Loucy (cell line): ENCODE data around the gene RBM19.

Source experiments
- H2AFZ ChIP-seq: fragments of 200-600 bp; sonication (generic); 2 replicates; pipeline ENCODE4 v1.6.0; 2016; ENCODE audit warnings: antibody characterized with exemption, mild to moderate bottlenecking, low read length, moderate library complexity
- H3F3A ChIP-seq: fragments of 200-600 bp; 2 replicates; pipeline ENCODE4 v1.6.0; 2016; ENCODE audit warnings: antibody characterized with exemption, low read depth, mild to moderate bottlenecking
- H3K27me3 ChIP-seq: fragments of 200-600 bp; sonication (generic); 2 replicates; pipeline ENCODE4 v1.6.1; 2014; ENCODE audit warnings: low read length, mild to moderate bottlenecking; ENCODE audit not compliant: insufficient read depth, poor library complexity, severe bottlenecking
- H3K36me3 ChIP-seq: fragments of 200-600 bp; sonication (generic); 2 replicates; pipeline ENCODE4 v1.6.1; 2016; ENCODE audit warnings: low read length; ENCODE audit not compliant: insufficient read depth
- H3K4me1 ChIP-seq: fragments of 200-600 bp; sonication (generic); 2 replicates; pipeline ENCODE4 v1.5.1; 2014; ENCODE audit warnings: low read length, mild to moderate bottlenecking; ENCODE audit not compliant: insufficient read depth, poor library complexity, severe bottlenecking
- H3K4me2 ChIP-seq: fragments of 200-600 bp; sonication (generic); 2 replicates; pipeline ENCODE4 v1.6.0; 2014; ENCODE audit warnings: antibody characterized with exemption, low read length, low read depth, mild to moderate bottlenecking; ENCODE audit not compliant: poor library complexity, severe bottlenecking
- H3K4me3 ChIP-seq: fragments of 200-600 bp; sonication (generic); 2 replicates; pipeline ENCODE4 v1.5.1; 2014; ENCODE audit warnings: low read length, mild to moderate bottlenecking, mixed read lengths; ENCODE audit not compliant: poor library complexity, severe bottlenecking
- H3K79me2 ChIP-seq: fragments of 200-600 bp; sonication (generic); 2 replicates; pipeline ENCODE4 v1.6.1; 2014; ENCODE audit warnings: low read length; ENCODE audit not compliant: insufficient read depth
- H3K9ac ChIP-seq: fragments of 200-600 bp; sonication (generic); 2 replicates; pipeline ENCODE4 v1.6.0; 2014; ENCODE audit warnings: mild to moderate bottlenecking, low read depth, low read length, moderate library complexity; ENCODE audit not compliant: poor library complexity, severe bottlenecking
- H3K9me2 ChIP-seq: fragments of 200-600 bp; sonication (generic); replicated peaks from 2 replicates; pipeline ENCODE4 v1.6.1; 2016; ENCODE audit warnings: low read depth, low read length, mixed read lengths
- H3K9me3 ChIP-seq: fragments of 200-600 bp; sonication (generic); 2 replicates; pipeline ENCODE4 v1.6.1; 2014; ENCODE audit warnings: mild to moderate bottlenecking, antibody characterized with exemption, low read length, low read depth; ENCODE audit not compliant: insufficient read depth
- H4K20me1 ChIP-seq: fragments of 200-600 bp; sonication (generic); 2 replicates; pipeline ENCODE4 v1.6.0; 2014; ENCODE audit warnings: antibody characterized with exemption, low read length, mild to moderate bottlenecking; ENCODE audit not compliant: insufficient read depth, poor library complexity, severe bottlenecking
- EZH2phosphoT487 ChIP-seq: fragments of 200-600 bp; IDR thresholded peaks from 2 replicates; pipeline ENCODE4 v1.6.1; 2018; ENCODE audit warnings: antibody characterized with exemption, mild to moderate bottlenecking, moderate library complexity, borderline replicate concordance
- TF ChIP-seq, protein P1 (sequence below): fragments of 200-600 bp; sonication (generic); conservative IDR thresholded peaks from 2 replicates; pipeline ENCODE4 v1.5.1; 2014; ENCODE audit warnings: mild to moderate bottlenecking, antibody characterized with exemption, low read length

Gene RBM19

DNA sequence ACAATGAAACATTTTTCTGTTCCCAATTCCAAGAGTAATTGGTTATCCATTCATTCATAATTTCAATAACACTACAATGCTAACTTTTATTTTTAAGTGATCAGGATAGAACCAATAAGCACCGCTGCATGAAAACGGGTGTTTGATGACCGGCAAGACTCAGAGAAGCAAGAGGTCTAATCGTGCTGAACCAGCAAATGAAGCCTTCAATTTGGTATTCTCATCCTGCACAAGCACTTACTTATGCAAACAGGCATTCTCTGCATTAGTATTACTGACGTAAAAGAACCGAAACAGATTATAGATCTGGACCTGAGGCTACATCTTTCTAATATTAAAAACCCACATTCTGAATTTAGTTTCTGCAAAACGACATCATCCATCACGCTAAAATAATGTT lies 67.7 kb downstream of the RBM19 start:
- H3K36me3 ChIP-seq: 0 out of 2 replicates have a peak, but pooled peaks cover 3% of the 10 kb centered on the region
- H3K9me3 ChIP-seq: no peaks in the 10 kb centered on the region
- H2AFZ ChIP-seq: no peak overlapping the region
- no peaks in the 10 kb centered on the region for H3K79me2 ChIP-seq
- H4K20me1 ChIP-seq: no peaks in the 10 kb centered on the region
- no peaks in the 10 kb centered on the region for H3K9me2 ChIP-seq
- H3K9ac ChIP-seq: no peak overlapping the region
- TF ChIP-seq, protein P1, sequence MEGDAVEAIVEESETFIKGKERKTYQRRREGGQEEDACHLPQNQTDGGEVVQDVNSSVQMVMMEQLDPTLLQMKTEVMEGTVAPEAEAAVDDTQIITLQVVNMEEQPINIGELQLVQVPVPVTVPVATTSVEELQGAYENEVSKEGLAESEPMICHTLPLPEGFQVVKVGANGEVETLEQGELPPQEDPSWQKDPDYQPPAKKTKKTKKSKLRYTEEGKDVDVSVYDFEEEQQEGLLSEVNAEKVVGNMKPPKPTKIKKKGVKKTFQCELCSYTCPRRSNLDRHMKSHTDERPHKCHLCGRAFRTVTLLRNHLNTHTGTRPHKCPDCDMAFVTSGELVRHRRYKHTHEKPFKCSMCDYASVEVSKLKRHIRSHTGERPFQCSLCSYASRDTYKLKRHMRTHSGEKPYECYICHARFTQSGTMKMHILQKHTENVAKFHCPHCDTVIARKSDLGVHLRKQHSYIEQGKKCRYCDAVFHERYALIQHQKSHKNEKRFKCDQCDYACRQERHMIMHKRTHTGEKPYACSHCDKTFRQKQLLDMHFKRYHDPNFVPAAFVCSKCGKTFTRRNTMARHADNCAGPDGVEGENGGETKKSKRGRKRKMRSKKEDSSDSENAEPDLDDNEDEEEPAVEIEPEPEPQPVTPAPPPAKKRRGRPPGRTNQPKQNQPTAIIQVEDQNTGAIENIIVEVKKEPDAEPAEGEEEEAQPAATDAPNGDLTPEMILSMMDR: no peak
- TF ChIP-seq EZH2phosphoT487: no peak
- no peak overlapping the region for H3K4me3 ChIP-seq
- no peak overlapping the region for H3K4me2 ChIP-seq
- no peaks in the 10 kb centered on the region for H3K4me1 ChIP-seq
- H3K27me3 ChIP-seq: no peaks in the 10 kb centered on the region
- no peaks in the 10 kb centered on the region for H3F3A ChIP-seq

DNA sequence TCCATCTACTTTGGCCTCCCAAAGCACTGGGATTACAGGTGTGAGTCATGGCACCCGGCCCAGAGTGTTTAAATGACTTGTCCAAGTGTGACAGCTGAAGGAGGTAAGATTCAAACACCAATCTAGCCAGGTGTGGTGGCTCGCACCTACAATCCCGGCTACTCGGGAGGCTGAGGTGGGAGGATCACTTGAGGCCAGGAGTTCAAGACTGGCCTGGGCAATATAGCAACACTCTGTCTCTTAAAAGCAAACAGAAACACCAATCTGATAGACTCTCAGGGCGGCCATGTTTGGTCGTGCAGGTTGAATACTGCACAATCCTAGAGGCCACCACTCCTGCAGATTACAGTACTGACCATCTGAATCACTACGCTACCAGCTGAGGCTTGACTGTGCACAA lies 68.7 kb downstream of the RBM19 start:
- no peak overlapping the region for H2AFZ ChIP-seq
- TF ChIP-seq, protein P1: no peak
- no peak for TF ChIP-seq EZH2phosphoT487
- H3F3A ChIP-seq: no peaks in the 10 kb centered on the region
- no peaks in the 10 kb centered on the region for H3K9me3 ChIP-seq
- no peaks in the 10 kb centered on the region for H3K36me3 ChIP-seq
- H3K4me2 ChIP-seq: no peak overlapping the region
- no peaks in the 10 kb centered on the region for H3K27me3 ChIP-seq
- H3K4me1 ChIP-seq: no peaks in the 10 kb centered on the region
- no peak overlapping the region for H3K9ac ChIP-seq
- no peaks in the 10 kb centered on the region for H3K9me2 ChIP-seq
- no peaks in the 10 kb centered on the region for H3K79me2 ChIP-seq
- no peaks in the 10 kb centered on the region for H4K20me1 ChIP-seq
- H3K4me3 ChIP-seq: no peak overlapping the region

DNA sequence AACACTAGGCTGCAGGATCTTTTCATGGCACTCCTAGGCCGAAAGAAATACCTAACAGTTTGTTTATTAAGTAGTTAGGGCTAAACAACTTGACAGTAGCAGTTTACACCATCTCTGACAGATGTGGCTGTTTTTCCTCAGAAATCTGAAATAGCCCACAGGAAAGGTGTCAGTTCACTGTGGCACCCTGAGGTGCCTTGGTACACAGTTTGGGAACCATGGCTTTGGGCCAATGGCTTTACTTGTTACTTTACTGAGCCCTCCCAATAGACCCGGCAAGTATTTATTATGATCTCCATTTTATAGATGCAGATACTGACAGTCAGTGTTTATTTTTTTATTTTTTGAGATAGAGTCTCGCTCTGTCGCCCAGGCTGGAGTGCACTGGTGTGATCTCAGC lies 69.3 kb downstream of the RBM19 start:
- no peak overlapping the region for H3K4me2 ChIP-seq

More for the DNA sequence above, 69.3 kb downstream of the RBM19 start:
- Histone ChIP-seq H3K9me3 (no peaks in the 10 kb centered on the region), H2AFZ (no peak overlapping the region), H3K4me3 (no peak overlapping the region), H4K20me1 (no peaks in the 10 kb centered on the region), H3K36me3 (no peaks in the 10 kb centered on the region), H3F3A (no peaks in the 10 kb centered on the region), H3K4me1 (no peaks in the 10 kb centered on the region), H3K79me2 (no peaks in the 10 kb centered on the region), H3K9me2 (no peaks in the 10 kb centered on the region), H3K9ac (no peak overlapping the region), H3K27me3 (no peaks in the 10 kb centered on the region)
- no peak for TF ChIP-seq EZH2phosphoT487
- TF ChIP-seq, protein P1: no peak
